ENCODE results near the gene BANK1. TPM values are rescaled to one million over a fixed set of nuclear protein-coding genes. Genes with fewer than 3 reads are reported as not detected.

BANK1 gene
- total RNA-seq, 1 experiment from 2014 or later, result 1.1 TPM

GRCh38 chr4:101931619-101932018 lies 141.1 kb downstream of the BANK1 start:
- WGBS (ENCODE audit: extremely low coverage, insufficient read length, low lambda C conversion rate), result no CpG with 5 or more reads among the region's 1 CpG
- H4K20me1 ChIP-seq (ENCODE audit: control insufficient read depth, insufficient read depth, insufficient read length), result no peaks in the 10 kb centered on the region
- no peak overlapping the region for H3K9ac ChIP-seq (ENCODE audit: extremely low read depth, insufficient read length, low read length)
- DNase-seq, result no peak
- H3K18ac ChIP-seq (ENCODE audit: insufficient read length, low read depth, low read length), result no peak overlapping the region
- no peaks in the 10 kb centered on the region for H3K4me1 ChIP-seq (ENCODE audit: insufficient read depth, low read length)
- H3K9me3 ChIP-seq (ENCODE audit: control insufficient read depth, low read depth, low read length), result no peaks in the 10 kb centered on the region
- H2AFZ ChIP-seq (ENCODE audit: low read length), result no peak overlapping the region
- no peak overlapping the region for H4K5ac ChIP-seq (ENCODE audit: insufficient read length, low read depth, low read length)
- no peaks in the 10 kb centered on the region for H3K79me2 ChIP-seq (ENCODE audit: insufficient read depth, low read length)
- no peak for TF ChIP-seq CTCF (conservative IDR thresholded peaks at IDR 0.05)
- H3K27ac ChIP-seq (ENCODE audit: insufficient read length, low read depth, low read length), result no peak overlapping the region
- no peak overlapping the region for H3K4ac ChIP-seq (ENCODE audit: low read depth, low read length)
- H3K14ac ChIP-seq (ENCODE audit: insufficient read depth, low read length), result no peak overlapping the region
- H3K36me3 Mint-ChIP-seq (ENCODE audit: insufficient read depth in 1 of 3, low read depth in 3 of 3), result no peaks in the 10 kb centered on the region; a peak in 1 of 7 replicates
- no peak overlapping the region for H2BK15ac ChIP-seq (ENCODE audit: low read depth, low read length)
- H4K91ac ChIP-seq (ENCODE audit: insufficient read length, low read depth, low read length), result no peak overlapping the region
- H3K27me3 ChIP-seq (ENCODE audit: insufficient read depth, low read length), result no peaks in the 10 kb centered on the region
- H3T11ph ChIP-seq (ENCODE audit: low read length), result no peak overlapping the region
- H3K27ac Mint-ChIP-seq, result no peak overlapping the region
- H2AK5ac ChIP-seq (ENCODE audit: insufficient read length, low read length), result no peak overlapping the region
- no peak overlapping the region for H3K4me3 Mint-ChIP-seq
- no peak overlapping the region for H2BK120ac ChIP-seq (ENCODE audit: low read depth, low read length, poor library complexity, severe bottlenecking)
- no peak overlapping the region for H4K8ac ChIP-seq (replicated peaks; ENCODE audit: insufficient read length, low read depth, low read length)
- H3K23me2 ChIP-seq (ENCODE audit: insufficient read length, low read depth, low read length, poor library complexity, severe bottlenecking), result no peaks in the 10 kb centered on the region
- H2BK20ac ChIP-seq (ENCODE audit: low read depth, low read length, poor library complexity, severe bottlenecking), result no peak overlapping the region
- no peaks in the 10 kb centered on the region for H3K79me1 ChIP-seq (ENCODE audit: insufficient read depth, low read depth, low read length, poor library complexity, severe bottlenecking)
- no peak overlapping the region for H3K23ac ChIP-seq (ENCODE audit: insufficient read length, low read depth, low read length)
- no peak overlapping the region for H2BK5ac ChIP-seq (ENCODE audit: insufficient read length, low read length)
- no peak overlapping the region for H3K56ac ChIP-seq (ENCODE audit: insufficient read length, low read depth, low read length)
- no peak overlapping the region for H2BK12ac ChIP-seq (ENCODE audit: insufficient read length, low read depth, low read length)
- peaks cover 2 to 9% of the 10 kb centered on the region in 2 experiments; a peak in 3 of 4 replicates for H3K4me1 Mint-ChIP-seq
- H3K9me3 Mint-ChIP-seq, result no peaks in the 10 kb centered on the region; a peak in 1 of 5 replicates
- no peak overlapping the region for H3K4me2 ChIP-seq (ENCODE audit: insufficient read depth, insufficient read length, low read length)
- H3K27me3 Mint-ChIP-seq (ENCODE audit: low read depth), result no peaks in the 10 kb centered on the region

All from H9 (cell line).